Tibial nerve (tissue), 4 donors: ENCODE data around the gene TPSB2.
"Not testable (repeated sequence)": the region's sequence is repeated elsewhere in the genome, so short reads cannot be mapped to it uniquely, and the experiment has no call there.

ENCODE experiments used
- EP300 ChIP-seq, 2 donors: sonication (generic); formaldehyde crosslinking; IDR thresholded peaks; one replicate each; pipeline ENCODE4 v1.6.1; 2017; ENCODE audit warnings: antibody characterized with exemption in 2 of 2, mild to moderate bottlenecking in 1 of 2
- POLR2A ChIP-seq, 2 donors: fragments of 450-650 bp; IDR thresholded peaks; one replicate each; pipeline ENCODE4 v1.6.1; 2017; ENCODE audit warnings: antibody characterized with exemption in 2 of 2, mild to moderate bottlenecking in 2 of 2, moderate library complexity in 2 of 2
- TF ChIP-seq, protein P1 (sequence below), 5 experiments: fragments of 200-600 bp in 3 of 5; fragments of 450-650 bp in 2 of 5; sonication (generic) in 3 of 5; IDR thresholded peaks; one replicate each; pipeline ENCODE4 v1.5.1; 2016 to 2019; ENCODE audit warnings: antibody characterized with exemption in 5 of 5, mild to moderate bottlenecking in 3 of 5, moderate library complexity in 2 of 5

DNA sequence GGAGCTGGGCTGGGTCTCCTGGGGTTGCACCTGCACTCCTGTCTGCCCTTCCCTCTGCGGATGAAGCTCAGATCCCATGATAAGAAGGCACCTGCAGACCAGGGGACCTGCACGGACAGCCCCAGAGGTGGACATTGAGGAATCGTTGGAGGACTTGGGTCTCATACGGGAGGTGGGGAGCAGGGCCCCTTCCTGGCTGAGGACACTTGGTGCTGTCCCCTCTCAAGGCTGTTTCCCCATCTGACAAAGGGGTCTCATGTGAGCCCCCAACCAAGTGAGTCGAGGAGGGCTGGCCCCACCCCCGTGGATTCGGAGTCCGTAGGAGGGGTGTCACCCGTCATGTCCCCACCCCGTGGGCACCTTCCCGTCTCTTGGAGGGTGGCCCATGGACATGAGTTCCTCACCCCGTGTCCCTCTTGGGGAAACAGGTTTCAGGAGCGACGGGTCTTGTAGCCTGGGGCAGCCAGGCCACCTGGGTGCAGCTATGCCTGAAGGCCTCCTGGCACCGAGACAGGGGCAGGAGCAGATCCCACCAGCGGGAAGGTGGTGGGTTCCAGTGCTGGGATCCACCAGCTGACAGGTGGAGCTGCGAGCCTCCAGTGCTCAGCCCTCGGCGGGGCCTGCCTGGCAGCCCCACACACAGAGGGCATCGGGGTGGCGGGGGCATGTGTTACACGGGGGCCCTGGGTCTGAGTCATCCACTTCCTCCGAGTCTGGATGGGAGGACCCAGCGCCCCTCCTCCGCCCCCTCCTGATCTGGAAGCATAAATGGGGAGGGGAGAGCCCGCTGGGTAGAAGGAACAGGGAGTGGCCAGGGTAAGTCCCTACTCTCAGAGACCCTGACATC is 25.5 kb upstream of the TPSB2 start, which contains the start of gene TPSD1:
- TF ChIP-seq, protein P1, sequence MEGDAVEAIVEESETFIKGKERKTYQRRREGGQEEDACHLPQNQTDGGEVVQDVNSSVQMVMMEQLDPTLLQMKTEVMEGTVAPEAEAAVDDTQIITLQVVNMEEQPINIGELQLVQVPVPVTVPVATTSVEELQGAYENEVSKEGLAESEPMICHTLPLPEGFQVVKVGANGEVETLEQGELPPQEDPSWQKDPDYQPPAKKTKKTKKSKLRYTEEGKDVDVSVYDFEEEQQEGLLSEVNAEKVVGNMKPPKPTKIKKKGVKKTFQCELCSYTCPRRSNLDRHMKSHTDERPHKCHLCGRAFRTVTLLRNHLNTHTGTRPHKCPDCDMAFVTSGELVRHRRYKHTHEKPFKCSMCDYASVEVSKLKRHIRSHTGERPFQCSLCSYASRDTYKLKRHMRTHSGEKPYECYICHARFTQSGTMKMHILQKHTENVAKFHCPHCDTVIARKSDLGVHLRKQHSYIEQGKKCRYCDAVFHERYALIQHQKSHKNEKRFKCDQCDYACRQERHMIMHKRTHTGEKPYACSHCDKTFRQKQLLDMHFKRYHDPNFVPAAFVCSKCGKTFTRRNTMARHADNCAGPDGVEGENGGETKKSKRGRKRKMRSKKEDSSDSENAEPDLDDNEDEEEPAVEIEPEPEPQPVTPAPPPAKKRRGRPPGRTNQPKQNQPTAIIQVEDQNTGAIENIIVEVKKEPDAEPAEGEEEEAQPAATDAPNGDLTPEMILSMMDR (IDR thresholded peaks at IDR 0.05), result not testable (repeated sequence)
- not testable (repeated sequence) for TF ChIP-seq POLR2A, EP300 (IDR thresholded peaks at IDR 0.05)
